Medulla oblongata (tissue), 1 donor: ENCODE measurements around the gene ERC2.

ENCODE experiments used
- DNase-seq: peaks from one replicate; pipeline ENCODE4 v3.0.0-alpha.2; 2015; ENCODE audit errors: extremely low spot score

ERC2 gene

GRCh38 chr3:55592572-55592971 lies 875.7 kb downstream of the ERC2 start:
- DNase-seq = no peak

GRCh38 chr3:55591888-55592287 lies 876.4 kb downstream of the ERC2 start:
- peak; percentile 81 for DNase-seq

GRCh38 chr3:55588146-55588765 lies 880.0 kb downstream of the ERC2 start:
- no peak for DNase-seq

GRCh38 chr3:55585856-55586255 lies 882.4 kb downstream of the ERC2 start:
- no peak for DNase-seq

GRCh38 chr3:55584716-55585368 lies 883.4 kb downstream of the ERC2 start:
- no peak for DNase-seq

GRCh38 chr3:55584030-55584429 lies 884.2 kb downstream of the ERC2 start:
- no peak for DNase-seq

GRCh38 chr3:55583475-55583874 lies 884.8 kb downstream of the ERC2 start:
- no peak for DNase-seq

- no peak for DNase-seq
These were observed 888.8 kb downstream of the ERC2 start for GRCh38 chr3:55579496-55579895.

GRCh38 chr3:55576621-55577388 lies 891.5 kb downstream of the ERC2 start:
- no peak for DNase-seq

GRCh38 chr3:55574671-55575070 lies 893.6 kb downstream of the ERC2 start:
- DNase-seq = no peak

GRCh38 chr3:55572816-55573215 lies 895.5 kb downstream of the ERC2 start:
- no peak for DNase-seq

- peak; percentile 13 for DNase-seq
These were observed 896.4 kb downstream of the ERC2 start for GRCh38 chr3:55571913-55572312.

GRCh38 chr3:55571216-55571813 lies 897.0 kb downstream of the ERC2 start:
- no peak for DNase-seq

- no peak for DNase-seq
These were observed 898.0 kb downstream of the ERC2 start for GRCh38 chr3:55570271-55570711.

GRCh38 chr3:55569033-55569599 lies 899.2 kb downstream of the ERC2 start:
- no peak for DNase-seq

- no peak for DNase-seq
These were observed 900.7 kb downstream of the ERC2 start for GRCh38 chr3:55567615-55568014.

GRCh38 chr3:55567121-55567520 lies 901.1 kb downstream of the ERC2 start:
- DNase-seq = no peak

GRCh38 chr3:55565521-55565920 lies 902.7 kb downstream of the ERC2 start:
- no peak for DNase-seq

GRCh38 chr3:55564726-55565125 lies 903.5 kb downstream of the ERC2 start:
- no peak for DNase-seq

GRCh38 chr3:55562700-55563099 lies 905.6 kb downstream of the ERC2 start:
- DNase-seq = no peak

- no peak for DNase-seq
These were observed 908.5 kb downstream of the ERC2 start for GRCh38 chr3:55559500-55560423.
